Endodermal cell (in vitro differentiated cells): ENCODE data around the gene CACNA1D. TPM values are rescaled to one million over a fixed set of nuclear protein-coding genes. Genes with fewer than 3 reads are reported as not detected.

ENCODE experiments used
- DNase-seq: peaks from one replicate; pipeline ENCODE4 v3.0.0-alpha.2; 2017
- H3K27ac ChIP-seq: 2 replicates; pipeline ENCODE4 v1.5.1; 2013; ENCODE audit warnings: mild to moderate bottlenecking, low read depth, low read length, moderate library complexity
- H3K27me3 ChIP-seq: 2 replicates; pipeline ENCODE4 v1.6.1; 2013; ENCODE audit warnings: mild to moderate bottlenecking, low read length, moderate library complexity; ENCODE audit not compliant: insufficient read depth, control insufficient read depth, poor library complexity, severe bottlenecking
- H3K36me3 ChIP-seq: 2 replicates; pipeline ENCODE4 v1.7.0; 2013; ENCODE audit warnings: mild to moderate bottlenecking, low read length, moderate library complexity; ENCODE audit not compliant: control insufficient read depth, insufficient read depth
- H3K4me1 ChIP-seq: one replicate; pipeline ENCODE4 v1.7.0; 2013; ENCODE audit warnings: low read length; ENCODE audit not compliant: control insufficient read depth, insufficient read depth
- H3K4me3 ChIP-seq: 2 replicates; pipeline ENCODE4 v1.5.1; 2013; ENCODE audit warnings: mild to moderate bottlenecking, low read length, moderate library complexity
- H3K9ac ChIP-seq: 2 replicates; pipeline ENCODE4 v1.6.1; 2013; ENCODE audit warnings: mild to moderate bottlenecking, low read length, moderate library complexity; ENCODE audit not compliant: poor library complexity, severe bottlenecking; ENCODE audit errors: extremely low read depth
- H3K9me3 ChIP-seq: 2 replicates; pipeline ENCODE4 v1.6.1; 2013; ENCODE audit warnings: mild to moderate bottlenecking, low read length, moderate library complexity; ENCODE audit not compliant: control insufficient read depth
- H3K27ac Mint-ChIP-seq: 2 replicates; pipeline ENCODE4 v1.8.0; 2020; ENCODE audit warnings: mixed read lengths
- H3K27me3 Mint-ChIP-seq: 2 replicates; pipeline ENCODE4 v1.8.0; 2021; ENCODE audit warnings: mild to moderate bottlenecking, mixed read lengths; ENCODE audit not compliant: insufficient read depth
- H3K36me3 Mint-ChIP-seq: 2 replicates; pipeline ENCODE4 v1.8.0; 2020; ENCODE audit warnings: low read depth, mixed read lengths
- H3K4me1 Mint-ChIP-seq: 2 replicates; pipeline ENCODE4 v1.8.0; 2020; ENCODE audit warnings: mixed read lengths
- H3K4me3 Mint-ChIP-seq: 2 replicates; pipeline ENCODE4 v1.8.0; 2020; ENCODE audit warnings: mild to moderate bottlenecking, moderate library complexity, mixed read lengths
- H3K9me3 Mint-ChIP-seq: 2 replicates; pipeline ENCODE4 v1.8.0; 2020; ENCODE audit warnings: mild to moderate bottlenecking, mixed read lengths
- WGBS, 2 experiments: methylation state at CpG; one replicate each; pipeline versions ENCODE4 v1.1.5 to v1.1.7; 2013; ENCODE audit warnings: missing lambda C conversion rate in 2 of 2, mixed read lengths in 1 of 2; ENCODE audit not compliant: insufficient coverage in 1 of 2, insufficient read length in 1 of 2; 5-methylcytosine and 5-hydroxymethylcytosine counted together
- total RNA-seq, 2 donors: library from RNA; stranded (reverse); fragmentation: NEBNext Ultra II Directional in 1 of 2; extraction: Animal tissue kit (Norgen Biotek cat#: 25700) in 1 of 2; gene quantifications; 2 replicates in 1 of 2; 3 replicates in 1 of 2; pipeline ENCODE4 v1.2.1, GENCODE V29; 2021
- TF ChIP-seq, protein P1 (sequence below): fragments of 200-600 bp; sonication (generic); conservative IDR thresholded peaks from 2 replicates; pipeline ENCODE4 v1.5.0; 2021; ENCODE audit warnings: antibody characterized with exemption, mild to moderate bottlenecking

Gene CACNA1D
- total RNA-seq, 2 donors from 2014 or later = 2.2 to 3.8 TPM

DNA sequence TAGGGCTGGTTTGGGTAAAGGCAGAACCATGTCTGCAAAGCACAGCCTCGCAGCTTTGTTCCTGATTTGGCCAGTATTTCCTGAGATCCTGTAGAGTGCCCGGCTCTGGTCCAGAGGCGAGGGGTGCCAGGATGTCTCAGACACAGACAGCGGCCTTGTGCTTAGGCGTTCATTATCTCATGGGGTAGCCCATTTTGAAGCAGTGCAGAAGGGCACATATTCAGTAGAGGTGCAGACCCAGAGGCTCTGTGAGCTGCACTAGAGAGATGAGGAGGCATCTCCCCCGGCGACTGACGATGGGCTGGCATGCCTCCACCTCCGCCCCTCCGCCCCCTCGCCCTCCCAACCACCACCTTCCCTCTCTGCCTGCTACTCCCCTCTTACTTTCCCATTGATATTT, 181.5 kb downstream of the CACNA1D start:
- no peak overlapping the region for H3K4me3 Mint-ChIP-seq
- Histone ChIP-seq H3K9ac (no peak overlapping the region), H3K9me3 (no peaks in the 10 kb centered on the region), H3K36me3 (no peaks in the 10 kb centered on the region), H3K27ac (no peak overlapping the region), H3K4me1 (no peaks in the 10 kb centered on the region), H3K27me3 (no peaks in the 10 kb centered on the region), H3K4me3 (no peak overlapping the region)
- WGBS, 2 experiments = 91 to 93% methylated on average over 3 to 11 of the region's 11 CpGs
- H3K27me3 Mint-ChIP-seq = no peaks in the 10 kb centered on the region
- DNase-seq = no peak
- H3K36me3 Mint-ChIP-seq = no peaks in the 10 kb centered on the region
- no peak overlapping the region for H3K27ac Mint-ChIP-seq
- TF ChIP-seq, protein P1, sequence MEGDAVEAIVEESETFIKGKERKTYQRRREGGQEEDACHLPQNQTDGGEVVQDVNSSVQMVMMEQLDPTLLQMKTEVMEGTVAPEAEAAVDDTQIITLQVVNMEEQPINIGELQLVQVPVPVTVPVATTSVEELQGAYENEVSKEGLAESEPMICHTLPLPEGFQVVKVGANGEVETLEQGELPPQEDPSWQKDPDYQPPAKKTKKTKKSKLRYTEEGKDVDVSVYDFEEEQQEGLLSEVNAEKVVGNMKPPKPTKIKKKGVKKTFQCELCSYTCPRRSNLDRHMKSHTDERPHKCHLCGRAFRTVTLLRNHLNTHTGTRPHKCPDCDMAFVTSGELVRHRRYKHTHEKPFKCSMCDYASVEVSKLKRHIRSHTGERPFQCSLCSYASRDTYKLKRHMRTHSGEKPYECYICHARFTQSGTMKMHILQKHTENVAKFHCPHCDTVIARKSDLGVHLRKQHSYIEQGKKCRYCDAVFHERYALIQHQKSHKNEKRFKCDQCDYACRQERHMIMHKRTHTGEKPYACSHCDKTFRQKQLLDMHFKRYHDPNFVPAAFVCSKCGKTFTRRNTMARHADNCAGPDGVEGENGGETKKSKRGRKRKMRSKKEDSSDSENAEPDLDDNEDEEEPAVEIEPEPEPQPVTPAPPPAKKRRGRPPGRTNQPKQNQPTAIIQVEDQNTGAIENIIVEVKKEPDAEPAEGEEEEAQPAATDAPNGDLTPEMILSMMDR = no peak
- no peaks in the 10 kb centered on the region for H3K4me1 Mint-ChIP-seq
- no peaks in the 10 kb centered on the region for H3K9me3 Mint-ChIP-seq

DNA sequence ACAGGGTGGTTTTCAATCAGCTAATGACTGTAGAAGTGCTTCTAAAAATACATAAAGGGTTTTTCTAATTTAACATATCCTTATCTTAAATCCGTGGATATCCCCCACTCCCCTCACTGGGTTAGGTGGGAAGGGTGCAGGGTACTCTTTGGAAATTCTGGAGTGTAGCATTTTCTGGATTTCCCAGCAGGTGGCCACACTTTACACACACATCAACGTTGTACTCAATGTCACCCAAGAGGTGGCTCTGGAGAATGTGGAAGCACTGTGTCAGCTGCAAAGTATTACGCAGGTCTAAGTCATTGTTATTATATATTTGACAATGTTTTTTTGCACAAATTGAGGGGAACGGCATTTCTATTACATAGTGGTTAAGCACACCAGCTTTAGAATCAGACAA, 183.0 kb downstream of the CACNA1D start:
- no peaks in the 10 kb centered on the region for H3K36me3 ChIP-seq
- no peak overlapping the region for H3K4me3 Mint-ChIP-seq
- peaks cover 1% of the 10 kb centered on the region for H3K27me3 ChIP-seq
- no peaks in the 10 kb centered on the region for H3K4me1 ChIP-seq
- no peak overlapping the region for H3K27ac Mint-ChIP-seq
- 78 to 100% methylated on average over 2 to 3 of the region's 4 CpGs for WGBS, 2 experiments
- H3K4me1 Mint-ChIP-seq = no peaks in the 10 kb centered on the region
- no peak overlapping the region for H3K27ac ChIP-seq
- H3K27me3 Mint-ChIP-seq = no peaks in the 10 kb centered on the region
- TF ChIP-seq, protein P1 = no peak
- H3K9ac ChIP-seq = no peak overlapping the region
- no peak overlapping the region for H3K4me3 ChIP-seq
- DNase-seq = no peak
- H3K36me3 Mint-ChIP-seq = no peaks in the 10 kb centered on the region
- H3K9me3 ChIP-seq = no peaks in the 10 kb centered on the region
- H3K9me3 Mint-ChIP-seq = no peaks in the 10 kb centered on the region

DNA sequence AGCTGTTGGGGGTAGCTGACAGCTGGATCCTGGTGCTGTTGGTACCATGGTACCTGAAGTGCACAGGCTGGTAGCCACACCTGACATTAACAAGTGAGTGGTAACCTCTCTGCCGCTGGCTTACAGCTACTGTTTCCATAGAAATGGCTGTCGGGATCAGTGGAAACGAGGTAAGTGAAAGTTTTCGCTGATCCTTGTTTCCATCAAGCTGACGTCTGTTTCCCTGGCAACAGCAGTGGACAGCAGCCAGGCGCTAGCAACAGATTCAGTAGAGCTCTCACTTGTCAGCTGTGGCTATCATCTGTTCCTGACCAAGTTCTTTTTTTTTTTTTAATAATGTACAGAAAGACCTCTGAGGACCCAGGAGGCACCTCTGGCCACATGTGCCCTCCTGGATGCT, 185.6 kb downstream of the CACNA1D start:
- Histone ChIP-seq H3K27me3 (peaks cover 15% of the 10 kb centered on the region), H3K36me3 (no peaks in the 10 kb centered on the region), H3K27ac (no peak overlapping the region), H3K9ac (no peak overlapping the region), H3K4me3 (no peak overlapping the region), H3K4me1 (no peaks in the 10 kb centered on the region), H3K9me3 (no peaks in the 10 kb centered on the region)
- Mint-ChIP-seq H3K9me3 (no peaks in the 10 kb centered on the region), H3K4me3 (no peak overlapping the region), H3K4me1 (no peaks in the 10 kb centered on the region), H3K27me3 (peaks cover 2% of the 10 kb centered on the region), H3K36me3 (no peaks in the 10 kb centered on the region), H3K27ac (no peak overlapping the region)
- no peak for DNase-seq
- TF ChIP-seq, protein P1 = no peak
- WGBS, 2 experiments = 52 to 73% methylated on average over 6 of the region's 6 CpGs
